Measurements from ENCODE around the gene TGFB3.

TGFB3 gene

GRCh38 chr14:75999511-76000190, 17.9 kb upstream of the TGFB3 start:
- no peaks in the 10 kb centered on the region for H4K20me1 ChIP-seq (ENCODE audit: control insufficient read depth, insufficient read depth, low read depth, low read length)
- TF ChIP-seq EZH2phosphoT487 (IDR thresholded peaks at IDR 0.05; ENCODE audit: borderline replicate concordance, low read length) = no peak
- no peak for TF ChIP-seq CTCF (IDR thresholded peaks at IDR 0.05; ENCODE audit: low read depth, low read length, poor library complexity, severe bottlenecking)
- H3K4me3 ChIP-seq (ENCODE audit: low read length) = no peak overlapping the region
- H3K36me3 ChIP-seq (ENCODE audit: control insufficient read depth, low read length) = no peaks in the 10 kb centered on the region
- H3K4me2 ChIP-seq (ENCODE audit: low read length) = no peak overlapping the region
- H3K27ac ChIP-seq (ENCODE audit: low read depth, low read length) = no peak overlapping the region
- no peaks in the 10 kb centered on the region for H3K79me2 ChIP-seq (ENCODE audit: control insufficient read depth, low read length)
- no peaks in the 10 kb centered on the region for H3F3A ChIP-seq (ENCODE audit: control insufficient read depth, insufficient read depth)
- no peaks in the 10 kb centered on the region for H3K27me3 ChIP-seq (ENCODE audit: control insufficient read depth, low read length)
- no peaks in the 10 kb centered on the region for H3K9me2 ChIP-seq (replicated peaks; ENCODE audit: control insufficient read depth, low read length)
- H3K4me1 ChIP-seq (ENCODE audit: control insufficient read depth, low read length) = no peaks in the 10 kb centered on the region
- H3K9me3 ChIP-seq (ENCODE audit: control insufficient read depth, insufficient read depth, low read length) = no peaks in the 10 kb centered on the region

DNA sequence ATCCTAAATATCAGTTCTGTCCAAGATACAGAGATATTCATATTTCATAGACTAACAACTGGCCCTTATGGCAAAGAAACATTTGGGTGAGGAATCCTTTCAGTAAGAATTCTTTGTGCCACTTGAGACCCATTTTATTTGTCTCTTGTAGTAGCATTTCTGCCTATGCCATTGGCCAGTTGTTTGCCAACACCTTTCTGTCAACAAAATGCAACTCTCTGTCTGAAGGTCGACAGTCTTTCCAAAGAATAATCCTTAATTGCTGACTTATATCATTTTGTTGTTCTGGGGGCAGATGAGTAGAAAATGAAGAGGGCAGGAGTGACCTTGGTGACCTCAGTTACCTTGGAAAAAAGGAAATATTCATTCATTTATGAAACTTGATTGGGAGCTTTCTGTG, 14.7 kb upstream of the TGFB3 start:
- H3K27ac ChIP-seq (ENCODE audit: low read depth, low read length) = no peak overlapping the region
- no peaks in the 10 kb centered on the region for H3K36me3 ChIP-seq (ENCODE audit: control insufficient read depth, low read length)
- TF ChIP-seq EZH2phosphoT487 (IDR thresholded peaks at IDR 0.05; ENCODE audit: borderline replicate concordance, low read length) (no peak), CTCF (IDR thresholded peaks at IDR 0.05; ENCODE audit: low read depth, low read length, poor library complexity, severe bottlenecking) (no peak)

DNA sequence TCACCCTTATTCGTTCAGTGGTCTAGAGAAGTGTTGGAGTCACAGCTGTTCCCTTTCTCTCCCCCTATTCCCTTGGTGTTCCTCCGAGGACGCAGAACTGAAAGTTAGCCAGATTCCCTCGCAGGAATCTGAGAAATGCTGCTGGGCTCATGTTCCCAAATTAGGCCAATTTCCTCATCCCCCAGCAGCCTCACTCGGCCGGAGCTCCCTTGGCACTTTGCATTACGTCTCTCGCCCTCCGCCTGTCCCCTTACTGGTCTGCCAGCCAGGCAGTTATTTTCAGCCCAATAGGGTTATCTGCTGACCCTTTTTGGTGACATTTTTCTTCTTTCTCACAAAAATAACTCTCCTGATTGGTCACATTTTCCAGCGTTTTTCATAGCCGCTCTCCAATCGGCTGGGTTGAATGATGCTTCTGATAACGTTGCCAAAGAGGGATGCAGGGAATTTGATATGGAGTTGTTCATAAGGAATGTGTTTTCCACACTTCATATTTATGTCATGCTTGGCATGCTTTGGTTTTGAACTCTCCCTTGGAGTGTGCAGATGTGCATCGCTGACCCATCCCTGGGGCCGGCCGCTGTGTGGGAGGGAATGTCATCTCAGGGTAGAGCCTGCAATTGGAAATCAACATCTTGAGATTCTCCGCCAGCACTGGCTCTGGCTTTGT, 13.7 kb upstream of the TGFB3 start:
- Histone ChIP-seq H3K79me2 (ENCODE audit: control insufficient read depth, low read length) (no peaks in the 10 kb centered on the region), H3K27me3 (ENCODE audit: control insufficient read depth, low read length) (no peaks in the 10 kb centered on the region), H3K4me3 (ENCODE audit: low read length) (no peak overlapping the region), H3F3A (ENCODE audit: control insufficient read depth, insufficient read depth) (no peaks in the 10 kb centered on the region), H3K9me3 (ENCODE audit: control insufficient read depth, insufficient read depth, low read length) (no peaks in the 10 kb centered on the region), H3K36me3 (ENCODE audit: control insufficient read depth, low read length) (no peaks in the 10 kb centered on the region), H3K9me2 (replicated peaks; ENCODE audit: control insufficient read depth, low read length) (no peaks in the 10 kb centered on the region), H3K4me1 (ENCODE audit: control insufficient read depth, low read length) (peaks cover 9% of the 10 kb centered on the region), H3K4me2 (ENCODE audit: low read length) (no peak overlapping the region), H3K27ac (ENCODE audit: low read depth, low read length) (no peak overlapping the region), H4K20me1 (ENCODE audit: control insufficient read depth, insufficient read depth, low read depth, low read length) (no peaks in the 10 kb centered on the region)
- TF ChIP-seq EZH2phosphoT487 (IDR thresholded peaks at IDR 0.05; ENCODE audit: borderline replicate concordance, low read length) (no peak), CTCF (IDR thresholded peaks at IDR 0.05; ENCODE audit: low read depth, low read length, poor library complexity, severe bottlenecking) (no peak)

More for the DNA sequence above, 14.7 kb upstream of the TGFB3 start:
- Histone ChIP-seq H3K4me3 (ENCODE audit: low read length) (no peak overlapping the region), H3K4me1 (ENCODE audit: control insufficient read depth, low read length) (peaks cover 9% of the 10 kb centered on the region), H4K20me1 (ENCODE audit: control insufficient read depth, insufficient read depth, low read depth, low read length) (no peaks in the 10 kb centered on the region), H3K79me2 (ENCODE audit: control insufficient read depth, low read length) (no peaks in the 10 kb centered on the region), H3K9me2 (replicated peaks; ENCODE audit: control insufficient read depth, low read length) (no peaks in the 10 kb centered on the region), H3K9me3 (ENCODE audit: control insufficient read depth, insufficient read depth, low read length) (no peaks in the 10 kb centered on the region), H3K4me2 (ENCODE audit: low read length) (no peak overlapping the region), H3F3A (ENCODE audit: control insufficient read depth, insufficient read depth) (no peaks in the 10 kb centered on the region), H3K27me3 (ENCODE audit: control insufficient read depth, low read length) (no peaks in the 10 kb centered on the region)

Measured in DOHH2 (cell line).